Endothelial cell of umbilical vein (primary cell): ENCODE measurements around the gene LGALS7B. TPM values are rescaled to one million over a fixed set of nuclear protein-coding genes. Genes with fewer than 3 reads are reported as not detected.

Experiments used
- BruUV-seq: library from RNA; stranded (reverse); fragments of 400-500 nt; replicated peaks from 2 replicates; lab custom pipeline; 2021; lab: Mats Ljungman, UMichigan
- CTCF ChIA-PET: fragments of 300-600, 350-600 bp; sonication (Branson Sonifier 250); formaldehyde crosslinking; loops from one replicate; lab custom pipeline; 2021; ENCODE audit warnings: antibody characterized with exemption, inconsistent platforms; lab: Charles Lee
- POLR2A ChIA-PET: fragments of 300-600, 350-600 bp; sonication (Branson Sonifier 250); formaldehyde crosslinking; loops from one replicate; lab custom pipeline; 2021; ENCODE audit warnings: antibody characterized with exemption, inconsistent platforms; lab: Charles Lee
- DNase-seq: peaks from one replicate; pipeline ENCODE4 v3.0.0-alpha.2; 2011; ENCODE audit warnings: low read depth, low spot score
- FAIRE-seq: peaks from 2 replicates; lab custom pipeline; 2011; peaks lifted over from hg19 to GRCh38; lab: Jason Lieb, UNC
- H2AFZ ChIP-seq: 2 replicates; pipeline ENCODE4 v1.6.0; 2012; ENCODE audit warnings: low read depth, low read length, control low read depth, inconsistent platforms
- H3K27ac ChIP-seq: 2 replicates; pipeline ENCODE4 v1.5.1; 2011; ENCODE audit warnings: low read depth, mild to moderate bottlenecking, control low read depth, low read length, moderate library complexity; ENCODE audit not compliant: insufficient read depth
- H3K27me3 ChIP-seq, 2 experiments: 2 replicates each; pipeline versions ENCODE4 v1.6.0 to v1.6.1; 2011; ENCODE audit warnings: low read length in 2 of 2, mixed read lengths in 1 of 2; ENCODE audit not compliant: control insufficient read depth in 2 of 2, insufficient read depth in 2 of 2
- H3K36me3 ChIP-seq, 2 experiments: 2 replicates in 1 of 2; 3 replicates in 1 of 2; pipeline ENCODE4 v1.5.1; 2011; ENCODE audit warnings: low read length in 2 of 2, mild to moderate bottlenecking in 1 of 2, moderate library complexity in 1 of 2; ENCODE audit not compliant: control insufficient read depth in 2 of 2, insufficient read depth in 2 of 2; ENCODE audit errors: extremely low read depth in 1 of 2
- H3K4me1 ChIP-seq: 3 replicates; pipeline ENCODE4 v1.5.1; 2011; ENCODE audit warnings: mild to moderate bottlenecking, low read length; ENCODE audit not compliant: control insufficient read depth, insufficient read depth; ENCODE audit errors: extremely low read depth
- H3K4me2 ChIP-seq: 2 replicates; pipeline ENCODE4 v1.6.1; 2011; ENCODE audit warnings: low read length, control low read depth, mixed read lengths; ENCODE audit not compliant: insufficient read depth
- H3K4me3 ChIP-seq, 3 experiments: fragments of 200-600 bp in 1 of 3; sonication (generic), shearing (Covaris generic) in 1 of 3; replicated peaks in 1 of 3; 2 replicates each; pipeline ENCODE4 v1.5.1; 2011 to 2016; ENCODE audit warnings: control low read depth in 3 of 3, low read length in 3 of 3, mild to moderate bottlenecking in 2 of 3, inconsistent platforms in 1 of 3, low read depth in 1 of 3, moderate library complexity in 1 of 3; ENCODE audit not compliant: insufficient read depth in 1 of 3
- H3K79me2 ChIP-seq: 2 replicates; pipeline ENCODE4 v1.6.0; 2012; ENCODE audit warnings: low read length, inconsistent platforms; ENCODE audit not compliant: control insufficient read depth, insufficient read depth
- H3K9ac ChIP-seq: replicated peaks from 2 replicates; pipeline ENCODE3; 2011; ENCODE audit warnings: low read length, control low read depth; ENCODE audit not compliant: insufficient read depth; ENCODE audit errors: extremely low read depth
- H3K9me1 ChIP-seq: replicated peaks from 3 replicates; pipeline ENCODE4 v1.6.0; 2011; ENCODE audit warnings: mild to moderate bottlenecking, low read length; ENCODE audit not compliant: control insufficient read depth, insufficient read depth; ENCODE audit errors: extremely low read depth
- H3K9me3 ChIP-seq: replicated peaks from 2 replicates; pipeline ENCODE4 v1.5.1; 2012; ENCODE audit warnings: low read length, inconsistent platforms; ENCODE audit not compliant: control insufficient read depth, insufficient read depth
- H4K20me1 ChIP-seq: replicated peaks from 2 replicates; pipeline ENCODE3; 2011; ENCODE audit warnings: mild to moderate bottlenecking, low read length; ENCODE audit not compliant: control insufficient read depth, insufficient read depth; ENCODE audit errors: extremely low read depth
- EZH2 ChIP-seq: IDR thresholded peaks from 2 replicates; pipeline ENCODE4 v1.6.1; 2012; ENCODE audit warnings: borderline replicate concordance, low read depth, mild to moderate bottlenecking, moderate library complexity, low read length, inconsistent platforms; ENCODE audit not compliant: severe bottlenecking
- FOS ChIP-seq: IDR thresholded peaks from 2 replicates; pipeline ENCODE4 v1.6.1; 2011; ENCODE audit warnings: mild to moderate bottlenecking, low read length, moderate library complexity, borderline replicate concordance; ENCODE audit not compliant: insufficient read depth
- GATA2 ChIP-seq: IDR thresholded peaks from 2 replicates; pipeline ENCODE4 v1.7.0; 2011; ENCODE audit warnings: low read depth, mild to moderate bottlenecking, moderate library complexity, mixed read lengths, low read length; ENCODE audit not compliant: insufficient read length, insufficient read depth
- JUN ChIP-seq: IDR thresholded peaks from 2 replicates; pipeline ENCODE4 v1.6.1; 2011; ENCODE audit warnings: borderline replicate concordance, low read depth; ENCODE audit not compliant: insufficient read length, insufficient read depth
- MYC ChIP-seq: IDR thresholded peaks from one replicate; pipeline ENCODE4 v1.6.1; 2011; ENCODE audit warnings: mild to moderate bottlenecking, low read depth, low read length
- POLR2A ChIP-seq: IDR thresholded peaks from 2 replicates; pipeline ENCODE4 v1.6.1; 2012; ENCODE audit warnings: low read depth, mild to moderate bottlenecking, control low read depth, low read length
- POLR2AphosphoS5 ChIP-seq: IDR thresholded peaks from 2 replicates; pipeline ENCODE4 v1.6.1; 2012; ENCODE audit warnings: low read depth, mild to moderate bottlenecking, control low read depth, low read length, moderate library complexity; ENCODE audit not compliant: insufficient read depth
- dilution Hi-C: fragments of 300-500 bp; cut with MboI; formaldehyde crosslinking; loops from one replicate; pipeline ENCODE4 v1.15.0; 2019; ENCODE audit warnings: low sequenced_read_pairs; ENCODE audit not compliant: extremely low pct_ligation_motif_present
- intact Hi-C: fragments of 100-400 bp; cut with micrococcal nuclease; formaldehyde crosslinking; loops from one replicate; pipeline ENCODE4 v1.10.0; 2022
- polyA plus RNA-seq, 4 experiments: library from polyadenylated mRNA; depleted of rRNA in 3 of 4; stranded (reverse) in 3 of 4; unstranded in 1 of 4; fragments of >200 nt; gene quantifications; 2 replicates each; pipeline versions ENCODE4 v1.2.1 to v1.2.3, GENCODE V29; 2011 to 2012; ENCODE audit warnings: missing spikeins in 1 of 4
- total RNA-seq: library from RNA; stranded (reverse); gene quantifications from 2 replicates; pipeline ENCODE4 v1.2.3, GENCODE V29; 2021
- TF ChIP-seq, protein P1 (sequence below): IDR thresholded peaks from 2 replicates; pipeline ENCODE4 v1.6.1; 2011; ENCODE audit not compliant: insufficient read depth, insufficient read length
- TF ChIP-seq, protein P2 (sequence below), 2 donors: IDR thresholded peaks; 1 replicate in 1 of 2; 2 replicates in 1 of 2; pipeline ENCODE4 v1.5.1; 2011; ENCODE audit warnings: low read length in 2 of 2, mild to moderate bottlenecking in 2 of 2, moderate library complexity in 2 of 2, control low read depth in 1 of 2, inconsistent platforms in 1 of 2, low read depth in 1 of 2; ENCODE audit not compliant: insufficient read depth in 1 of 2; ENCODE audit errors: extremely low read depth in 1 of 2

Gene LGALS7B
- total and polyA plus RNA-seq, 2 donors (not counting 3 experiments of a cell fraction or from before 2014, with no cell fraction given) = not detected

DNA sequence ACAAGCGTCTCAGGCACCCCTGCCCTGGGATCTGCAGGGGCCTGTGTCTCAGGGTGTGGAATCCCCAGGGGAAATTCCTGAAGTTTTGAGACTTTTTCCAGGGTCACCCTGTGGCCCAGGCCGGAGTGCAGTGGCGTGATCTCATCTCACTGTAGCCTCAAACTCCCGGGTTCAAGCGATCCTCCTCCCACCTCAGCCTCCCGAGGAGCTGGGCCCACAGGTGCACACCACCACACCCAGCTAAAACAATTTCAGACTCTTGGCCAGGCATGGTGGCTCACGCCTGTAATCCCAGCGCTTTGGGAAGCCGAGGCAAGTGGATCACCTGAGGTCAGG lies 48.8 kb upstream of the LGALS7B start:
- POLR2A ChIA-PET = no interaction called here
- FAIRE-seq (no peak), DNase-seq (no peak)
- H3K27ac ChIP-seq = no peak overlapping the region
- dilution Hi-C loops (no loop called here), intact Hi-C loops (no loop called here)
- H3K36me3 ChIP-seq = no peaks in the 10 kb centered on the region
- no peaks in the 10 kb centered on the region for H3K79me2 ChIP-seq
- no peaks in the 10 kb centered on the region for H4K20me1 ChIP-seq
- no peaks in the 10 kb centered on the region for H3K9me3 ChIP-seq
- H3K4me2 ChIP-seq = no peak overlapping the region
- H3K4me1 ChIP-seq = no peaks in the 10 kb centered on the region
- no peak overlapping the region for H3K9ac ChIP-seq
- TF ChIP-seq POLR2AphosphoS5 (no peak), EZH2 (no peak), GATA2 (no peak), MYC (no peak), POLR2A (no peak), JUN (no peak), FOS (no peak)
- TF ChIP-seq, protein P1, sequence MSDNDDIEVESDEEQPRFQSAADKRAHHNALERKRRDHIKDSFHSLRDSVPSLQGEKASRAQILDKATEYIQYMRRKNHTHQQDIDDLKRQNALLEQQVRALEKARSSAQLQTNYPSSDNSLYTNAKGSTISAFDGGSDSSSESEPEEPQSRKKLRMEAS = no peak
- TF ChIP-seq, protein P2, sequence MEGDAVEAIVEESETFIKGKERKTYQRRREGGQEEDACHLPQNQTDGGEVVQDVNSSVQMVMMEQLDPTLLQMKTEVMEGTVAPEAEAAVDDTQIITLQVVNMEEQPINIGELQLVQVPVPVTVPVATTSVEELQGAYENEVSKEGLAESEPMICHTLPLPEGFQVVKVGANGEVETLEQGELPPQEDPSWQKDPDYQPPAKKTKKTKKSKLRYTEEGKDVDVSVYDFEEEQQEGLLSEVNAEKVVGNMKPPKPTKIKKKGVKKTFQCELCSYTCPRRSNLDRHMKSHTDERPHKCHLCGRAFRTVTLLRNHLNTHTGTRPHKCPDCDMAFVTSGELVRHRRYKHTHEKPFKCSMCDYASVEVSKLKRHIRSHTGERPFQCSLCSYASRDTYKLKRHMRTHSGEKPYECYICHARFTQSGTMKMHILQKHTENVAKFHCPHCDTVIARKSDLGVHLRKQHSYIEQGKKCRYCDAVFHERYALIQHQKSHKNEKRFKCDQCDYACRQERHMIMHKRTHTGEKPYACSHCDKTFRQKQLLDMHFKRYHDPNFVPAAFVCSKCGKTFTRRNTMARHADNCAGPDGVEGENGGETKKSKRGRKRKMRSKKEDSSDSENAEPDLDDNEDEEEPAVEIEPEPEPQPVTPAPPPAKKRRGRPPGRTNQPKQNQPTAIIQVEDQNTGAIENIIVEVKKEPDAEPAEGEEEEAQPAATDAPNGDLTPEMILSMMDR (IDR thresholded peaks at IDR 0.05; ENCODE audit: extremely low read depth in 1 of 2, insufficient read depth in 1 of 2, low read depth in 1 of 2, low read length in 2 of 2) = no peak
- no peak overlapping the region for H2AFZ ChIP-seq
- H3K27me3 ChIP-seq = no peaks in the 10 kb centered on the region
- no TSS peak for BruUV-seq
- H3K4me3 ChIP-seq = no peak overlapping the region
- CTCF ChIA-PET = no interaction called here
- no peaks in the 10 kb centered on the region for H3K9me1 ChIP-seq
